ENCODE results near the gene SEC61A1. TPM values are rescaled to one million over a fixed set of nuclear protein-coding genes. Genes with fewer than 3 reads are reported as not detected.
A peak's percentile ranks its signal among the peaks of the same experiment; 100 is the strongest.

SEC61A1 gene
- total RNA-seq, 1 donor from 2014 or later: 400 TPM

GRCh38 chr3:128103136-128103676 is 51.0 kb downstream of the SEC61A1 start:
- Histone ChIP-seq H3K79me2 (ENCODE audit: insufficient read depth, low read length) (no peaks in the 10 kb centered on the region), H3K36me3 (ENCODE audit: insufficient read depth, low read length) (peaks cover 20% of the 10 kb centered on the region)

DNA sequence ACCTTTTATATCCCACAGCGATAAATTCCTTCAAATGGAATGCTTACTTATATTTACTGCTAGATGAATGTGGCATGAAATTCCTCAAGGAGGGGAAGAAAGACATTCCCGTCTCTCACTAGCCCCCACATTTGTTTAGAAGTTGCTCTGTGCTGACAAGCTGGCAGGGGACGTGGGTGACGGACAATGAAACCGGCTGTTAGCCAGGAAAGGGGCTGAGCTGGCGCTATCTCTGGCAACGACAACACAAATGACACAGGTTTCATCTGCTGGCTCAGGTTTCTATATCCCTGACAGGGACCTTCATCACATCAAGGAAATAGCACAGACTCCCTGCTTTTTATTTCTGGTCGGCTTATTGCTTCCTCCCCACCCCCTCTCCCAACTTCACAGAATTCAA is 55.6 kb downstream of the SEC61A1 start:
- Mint-ChIP-seq H3K27me3 (ENCODE audit: low read depth, unreplicated experiment) (no peaks in the 10 kb centered on the region), H3K27ac (ENCODE audit: unreplicated experiment) (no peak overlapping the region), H3K4me1 (ENCODE audit: low read depth, unreplicated experiment) (peaks cover 17% of the 10 kb centered on the region), H3K36me3 (ENCODE audit: low read depth, unreplicated experiment) (peaks cover 12% of the 10 kb centered on the region), H3K9me3 (ENCODE audit: unreplicated experiment) (no peaks in the 10 kb centered on the region), H3K4me3 (ENCODE audit: unreplicated experiment) (no peak overlapping the region)
- Histone ChIP-seq H3K36me3 (ENCODE audit: insufficient read depth, low read length) (peaks cover 6% of the 10 kb centered on the region), H3K27ac (ENCODE audit: low read depth, low read length) (no peak overlapping the region), H3K79me2 (ENCODE audit: insufficient read depth, low read length) (peaks cover 6% of the 10 kb centered on the region), H3K9ac (ENCODE audit: low read length) (peak overlapping the region; percentile 41), H3K27me3 (ENCODE audit: insufficient read depth, low read length) (no peaks in the 10 kb centered on the region), H2AFZ (ENCODE audit: low read depth, low read length) (peak overlapping the region; percentile 32), H4K20me1 (ENCODE audit: insufficient read depth, low read length) (peaks cover 6% of the 10 kb centered on the region), H3K9me3 (ENCODE audit: insufficient read depth, low read depth, low read length) (no peaks in the 10 kb centered on the region), H3K4me2 (ENCODE audit: low read length) (peak overlapping the region; percentile 57), H3K4me3 (ENCODE audit: insufficient read depth, low read depth, low read length) (no peak overlapping the region), H3K4me1 (ENCODE audit: insufficient read depth, low read length) (peaks cover 9% of the 10 kb centered on the region)
- peak; percentile 14 for DNase-seq (ENCODE audit: low read depth)
- TF ChIP-seq, protein P1, sequence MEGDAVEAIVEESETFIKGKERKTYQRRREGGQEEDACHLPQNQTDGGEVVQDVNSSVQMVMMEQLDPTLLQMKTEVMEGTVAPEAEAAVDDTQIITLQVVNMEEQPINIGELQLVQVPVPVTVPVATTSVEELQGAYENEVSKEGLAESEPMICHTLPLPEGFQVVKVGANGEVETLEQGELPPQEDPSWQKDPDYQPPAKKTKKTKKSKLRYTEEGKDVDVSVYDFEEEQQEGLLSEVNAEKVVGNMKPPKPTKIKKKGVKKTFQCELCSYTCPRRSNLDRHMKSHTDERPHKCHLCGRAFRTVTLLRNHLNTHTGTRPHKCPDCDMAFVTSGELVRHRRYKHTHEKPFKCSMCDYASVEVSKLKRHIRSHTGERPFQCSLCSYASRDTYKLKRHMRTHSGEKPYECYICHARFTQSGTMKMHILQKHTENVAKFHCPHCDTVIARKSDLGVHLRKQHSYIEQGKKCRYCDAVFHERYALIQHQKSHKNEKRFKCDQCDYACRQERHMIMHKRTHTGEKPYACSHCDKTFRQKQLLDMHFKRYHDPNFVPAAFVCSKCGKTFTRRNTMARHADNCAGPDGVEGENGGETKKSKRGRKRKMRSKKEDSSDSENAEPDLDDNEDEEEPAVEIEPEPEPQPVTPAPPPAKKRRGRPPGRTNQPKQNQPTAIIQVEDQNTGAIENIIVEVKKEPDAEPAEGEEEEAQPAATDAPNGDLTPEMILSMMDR (IDR thresholded peaks at IDR 0.05; ENCODE audit: insufficient read depth, low read depth, low read length): no peak
- no peak for TF ChIP-seq EZH2 (IDR thresholded peaks at IDR 0.05; ENCODE audit: insufficient read depth, low read length)
- FAIRE-seq: no peak

More at GRCh38 chr3:128103136-128103676, 51.0 kb downstream of the SEC61A1 start:
- Mint-ChIP-seq H3K27me3 (ENCODE audit: low read depth, unreplicated experiment) (no peaks in the 10 kb centered on the region), H3K4me1 (ENCODE audit: low read depth, unreplicated experiment) (no peaks in the 10 kb centered on the region), H3K27ac (ENCODE audit: unreplicated experiment) (no peak overlapping the region), H3K36me3 (ENCODE audit: low read depth, unreplicated experiment) (peaks cover 16% of the 10 kb centered on the region), H3K4me3 (ENCODE audit: unreplicated experiment) (no peak overlapping the region), H3K9me3 (ENCODE audit: unreplicated experiment) (no peaks in the 10 kb centered on the region)
- Histone ChIP-seq H3K4me2 (ENCODE audit: low read length) (no peak overlapping the region), H3K9me3 (ENCODE audit: insufficient read depth, low read depth, low read length) (no peaks in the 10 kb centered on the region), H4K20me1 (ENCODE audit: insufficient read depth, low read length) (peaks cover 6% of the 10 kb centered on the region), H3K4me1 (ENCODE audit: insufficient read depth, low read length) (no peaks in the 10 kb centered on the region), H2AFZ (ENCODE audit: low read depth, low read length) (no peak overlapping the region), H3K9ac (ENCODE audit: low read length) (no peak overlapping the region), H3K27me3 (ENCODE audit: insufficient read depth, low read length) (no peaks in the 10 kb centered on the region), H3K4me3 (ENCODE audit: insufficient read depth, low read depth, low read length) (no peak overlapping the region), H3K27ac (ENCODE audit: low read depth, low read length) (no peak overlapping the region)
- no peak for DNase-seq (ENCODE audit: low read depth)
- peak; percentile 13 for FAIRE-seq
- TF ChIP-seq, protein P1 (IDR thresholded peaks at IDR 0.05; ENCODE audit: insufficient read depth, low read depth, low read length): no peak
- no peak for TF ChIP-seq EZH2 (IDR thresholded peaks at IDR 0.05; ENCODE audit: insufficient read depth, low read length)

GRCh38 chr3:128111147-128111546 is 58.9 kb downstream of the SEC61A1 start:
- Mint-ChIP-seq H3K27ac (ENCODE audit: unreplicated experiment) (peak overlapping the region; percentile 68), H3K4me1 (ENCODE audit: low read depth, unreplicated experiment) (peaks cover 21% of the 10 kb centered on the region), H3K9me3 (ENCODE audit: unreplicated experiment) (no peaks in the 10 kb centered on the region), H3K27me3 (ENCODE audit: low read depth, unreplicated experiment) (no peaks in the 10 kb centered on the region), H3K4me3 (ENCODE audit: unreplicated experiment) (peak overlapping the region; percentile 50), H3K36me3 (ENCODE audit: low read depth, unreplicated experiment) (peaks cover 13% of the 10 kb centered on the region)
- Histone ChIP-seq H3K9me3 (ENCODE audit: insufficient read depth, low read depth, low read length) (no peaks in the 10 kb centered on the region), H3K4me2 (ENCODE audit: low read length) (no peak overlapping the region), H3K4me1 (ENCODE audit: insufficient read depth, low read length) (peaks cover 13% of the 10 kb centered on the region), H3K27ac (ENCODE audit: low read depth, low read length) (no peak overlapping the region), H3K4me3 (ENCODE audit: insufficient read depth, low read depth, low read length) (no peak overlapping the region), H3K79me2 (ENCODE audit: insufficient read depth, low read length) (peaks cover 26% of the 10 kb centered on the region), H4K20me1 (ENCODE audit: insufficient read depth, low read length) (peaks cover 6% of the 10 kb centered on the region), H2AFZ (ENCODE audit: low read depth, low read length) (no peak overlapping the region), H3K27me3 (ENCODE audit: insufficient read depth, low read length) (no peaks in the 10 kb centered on the region), H3K9ac (ENCODE audit: low read length) (no peak overlapping the region), H3K36me3 (ENCODE audit: insufficient read depth, low read length) (no peaks in the 10 kb centered on the region)
- no peak for TF ChIP-seq EZH2 (IDR thresholded peaks at IDR 0.05; ENCODE audit: insufficient read depth, low read length)
- TF ChIP-seq, protein P1 (IDR thresholded peaks at IDR 0.05; ENCODE audit: insufficient read depth, low read depth, low read length): no peak
- no peak for DNase-seq (ENCODE audit: low read depth)
- FAIRE-seq: no peak

Data from astrocyte (in vitro differentiated cells and primary cell).